ENCODE data around the gene MAP2K5.

DNA sequence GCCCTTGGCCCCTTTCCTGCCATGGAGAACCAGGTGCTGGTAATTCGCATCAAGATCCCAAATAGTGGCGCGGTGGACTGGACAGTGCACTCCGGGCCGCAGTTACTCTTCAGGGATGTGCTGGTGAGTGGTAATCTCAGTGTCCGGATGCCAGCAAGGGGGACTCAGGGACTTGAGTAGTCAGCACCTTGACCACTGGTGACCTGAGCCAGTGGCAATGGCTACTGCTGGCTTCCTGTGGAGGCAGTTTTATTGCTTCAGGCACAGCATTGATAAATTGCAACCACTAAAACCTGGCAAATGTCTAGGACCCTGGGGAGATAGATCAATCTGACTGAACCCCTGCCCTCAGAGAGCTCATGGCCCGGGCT is 830 bp downstream of the MAP2K5 start:
- TF ChIP-seq, protein P1, sequence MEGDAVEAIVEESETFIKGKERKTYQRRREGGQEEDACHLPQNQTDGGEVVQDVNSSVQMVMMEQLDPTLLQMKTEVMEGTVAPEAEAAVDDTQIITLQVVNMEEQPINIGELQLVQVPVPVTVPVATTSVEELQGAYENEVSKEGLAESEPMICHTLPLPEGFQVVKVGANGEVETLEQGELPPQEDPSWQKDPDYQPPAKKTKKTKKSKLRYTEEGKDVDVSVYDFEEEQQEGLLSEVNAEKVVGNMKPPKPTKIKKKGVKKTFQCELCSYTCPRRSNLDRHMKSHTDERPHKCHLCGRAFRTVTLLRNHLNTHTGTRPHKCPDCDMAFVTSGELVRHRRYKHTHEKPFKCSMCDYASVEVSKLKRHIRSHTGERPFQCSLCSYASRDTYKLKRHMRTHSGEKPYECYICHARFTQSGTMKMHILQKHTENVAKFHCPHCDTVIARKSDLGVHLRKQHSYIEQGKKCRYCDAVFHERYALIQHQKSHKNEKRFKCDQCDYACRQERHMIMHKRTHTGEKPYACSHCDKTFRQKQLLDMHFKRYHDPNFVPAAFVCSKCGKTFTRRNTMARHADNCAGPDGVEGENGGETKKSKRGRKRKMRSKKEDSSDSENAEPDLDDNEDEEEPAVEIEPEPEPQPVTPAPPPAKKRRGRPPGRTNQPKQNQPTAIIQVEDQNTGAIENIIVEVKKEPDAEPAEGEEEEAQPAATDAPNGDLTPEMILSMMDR (IDR thresholded peaks at IDR 0.05): no peak
- TF ChIP-seq POLR2A (IDR thresholded peaks at IDR 0.05): no peak
